HG03097 (cell line): ENCODE measurements around the gene CHURC1.
A peak's percentile ranks its signal among the peaks of the same experiment; 100 is the strongest.

Experiments used
- ATAC-seq: cut with Tn5 transposase; IDR thresholded peaks from one replicate; pipeline ENCODE4 v1.9.1; 2021; ENCODE audit not compliant: unreplicated experiment, low FRiP score

The CHURC1 gene

GRCh38 chr14:64914237-64915028 is at the start of gene CHURC1:
Gene CHURC1, plus strand, starts transcription at chr14:64914455. Its CDS starts 41 bp downstream, at chr14:64914496.
- peak; percentile 97 for ATAC-seq

- no peak for ATAC-seq
Observed at GRCh38 chr14:64865109-64865508, 49.1 kb upstream of the CHURC1 start.

GRCh38 chr14:64865992-64866391 is 48.3 kb upstream of the CHURC1 start:
- no peak for ATAC-seq

GRCh38 chr14:64867182-64867581 is 47.1 kb upstream of the CHURC1 start:
- ATAC-seq = no peak

- no peak for ATAC-seq
Observed at GRCh38 chr14:64868379-64868778, 45.9 kb upstream of the CHURC1 start.

DNA sequence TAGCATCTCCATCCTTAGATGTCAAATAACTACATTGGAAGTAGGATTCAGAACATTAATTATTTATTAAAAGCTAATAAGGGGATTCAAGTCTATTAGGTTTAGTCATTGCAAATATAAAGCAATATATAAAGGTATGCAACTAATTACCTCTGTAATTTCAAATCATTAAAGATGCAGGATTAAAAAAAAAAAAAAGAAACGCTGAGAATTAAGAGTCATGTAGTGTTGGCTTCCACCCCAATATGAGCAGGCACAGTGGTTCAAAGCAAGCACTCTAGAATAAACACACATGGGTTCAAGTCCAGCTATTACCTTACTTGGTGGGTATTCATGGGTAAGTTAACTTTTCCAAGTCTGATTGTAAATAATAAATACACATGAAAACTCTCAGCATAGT is 45.4 kb upstream of the CHURC1 start:
- ATAC-seq = no peak

DNA sequence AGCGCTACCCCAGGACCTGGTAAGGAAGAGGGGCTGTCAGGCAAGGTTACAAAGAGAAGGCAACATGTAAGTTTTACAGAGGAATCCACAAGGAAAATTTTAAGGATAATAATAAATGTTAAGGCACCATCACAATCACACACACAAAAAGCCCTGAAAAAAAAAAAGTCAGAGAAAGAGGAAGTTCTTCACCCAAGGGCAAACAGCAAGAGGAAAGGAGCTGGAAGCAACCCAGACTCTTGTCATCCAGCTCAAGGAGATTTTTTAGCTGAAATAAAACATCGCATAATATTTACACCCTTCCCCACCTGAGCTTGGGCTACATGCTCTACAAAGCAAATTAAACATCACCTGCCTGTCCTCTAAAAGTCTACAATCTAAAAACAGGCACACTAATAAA is 44.1 kb upstream of the CHURC1 start:
- ATAC-seq = no peak

GRCh38 chr14:64871344-64871743 is 42.9 kb upstream of the CHURC1 start:
- ATAC-seq = no peak

GRCh38 chr14:64873506-64874219 is 40.6 kb upstream of the CHURC1 start:
- no peak for ATAC-seq

DNA sequence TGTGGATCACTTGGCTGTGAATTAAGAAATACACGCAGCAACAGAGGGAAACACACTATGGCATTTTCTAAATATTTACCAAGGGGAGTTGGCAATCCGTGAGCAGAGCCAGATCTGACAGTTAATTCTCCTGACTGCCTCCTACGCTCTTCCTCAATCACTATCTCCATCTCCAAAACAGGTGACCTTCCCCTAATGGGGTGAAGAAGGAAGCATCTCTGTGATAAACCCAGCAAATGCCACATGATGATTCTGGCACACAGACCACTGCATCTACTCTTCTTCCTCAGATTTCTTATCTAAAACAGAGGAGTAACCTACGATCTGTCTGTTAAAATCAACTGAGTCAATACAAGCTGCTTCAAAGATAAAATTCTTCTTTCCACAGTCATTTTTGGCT is 38.9 kb upstream of the CHURC1 start:
- no peak for ATAC-seq

- ATAC-seq = no peak
Observed at GRCh38 chr14:64877846-64878245, 36.4 kb upstream of the CHURC1 start.

DNA sequence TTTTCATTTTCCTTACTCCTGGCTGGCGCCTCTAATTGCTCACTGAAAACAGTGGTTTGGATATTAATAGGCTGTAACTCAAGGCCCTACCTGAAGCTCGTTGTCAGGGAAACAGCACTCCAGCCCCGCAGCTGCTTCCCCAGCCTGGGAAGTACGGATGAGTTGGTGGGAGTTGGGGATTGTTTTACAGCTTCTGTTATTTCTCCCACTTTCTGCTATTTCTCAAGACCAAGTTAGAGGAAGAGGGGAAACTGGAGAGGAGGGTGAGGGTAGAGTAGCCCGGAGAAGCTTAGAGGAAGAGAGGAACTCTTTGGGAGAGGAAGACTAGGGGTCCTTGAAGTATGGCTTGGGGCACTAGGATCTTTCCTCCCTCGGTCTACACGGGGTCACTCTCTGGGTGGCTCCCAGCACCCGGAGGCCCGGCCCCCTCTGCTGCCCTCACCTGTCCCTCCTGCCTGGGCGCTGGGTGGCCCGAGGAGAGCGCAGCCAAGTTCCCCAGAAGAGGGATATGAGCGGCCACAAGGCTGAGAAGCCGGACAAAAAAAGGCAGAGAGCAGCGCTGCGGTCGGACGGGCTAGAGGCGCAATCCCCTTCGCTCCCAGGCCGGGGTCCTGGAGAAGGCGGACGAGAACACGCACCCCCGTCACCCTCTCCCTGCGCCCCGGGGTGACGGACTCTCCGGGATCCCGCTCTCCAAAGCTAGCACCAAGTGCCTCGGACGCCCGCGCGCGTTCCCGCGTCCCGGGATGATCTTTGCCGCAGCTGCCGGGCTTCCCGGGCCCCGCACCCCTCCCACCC is 35.2 kb upstream of the CHURC1 start:
- ATAC-seq = no peak

DNA sequence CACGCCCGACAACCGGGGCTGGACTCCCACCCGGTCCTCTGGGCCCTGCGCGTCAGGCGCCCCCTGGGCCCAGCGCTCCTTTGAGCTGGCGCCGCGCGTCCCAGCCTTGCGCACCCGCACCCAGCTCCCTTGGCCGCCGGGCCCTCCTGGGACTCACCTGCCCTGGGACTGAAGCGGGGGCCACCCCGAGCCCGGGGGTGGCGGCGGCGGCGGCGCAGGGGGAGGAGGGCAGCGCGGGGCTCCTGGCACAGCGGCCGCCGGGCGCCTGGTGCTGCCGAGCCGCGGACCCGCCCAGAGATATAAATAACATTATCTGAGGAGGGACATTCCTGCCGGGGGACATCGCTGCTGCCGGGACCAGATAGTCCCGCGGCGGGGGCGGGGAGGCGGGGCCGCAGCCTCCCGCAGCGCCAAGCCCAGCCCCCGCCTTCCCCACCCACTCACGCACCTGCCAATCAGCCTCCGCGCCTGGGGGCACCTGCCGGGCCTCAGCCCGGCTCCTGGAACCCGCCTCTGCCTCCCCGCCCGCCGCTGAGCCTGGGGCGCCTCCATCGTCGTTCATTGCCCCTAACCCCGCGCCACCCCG is 34.5 kb upstream of the CHURC1 start, which contains the start of gene SPTB:
Gene SPTB, minus strand, starts transcription at position 273 of the 586 bp plus-strand sequence. CDS start 56,813 bp downstream, outside the sequence.
- ATAC-seq = no peak

DNA sequence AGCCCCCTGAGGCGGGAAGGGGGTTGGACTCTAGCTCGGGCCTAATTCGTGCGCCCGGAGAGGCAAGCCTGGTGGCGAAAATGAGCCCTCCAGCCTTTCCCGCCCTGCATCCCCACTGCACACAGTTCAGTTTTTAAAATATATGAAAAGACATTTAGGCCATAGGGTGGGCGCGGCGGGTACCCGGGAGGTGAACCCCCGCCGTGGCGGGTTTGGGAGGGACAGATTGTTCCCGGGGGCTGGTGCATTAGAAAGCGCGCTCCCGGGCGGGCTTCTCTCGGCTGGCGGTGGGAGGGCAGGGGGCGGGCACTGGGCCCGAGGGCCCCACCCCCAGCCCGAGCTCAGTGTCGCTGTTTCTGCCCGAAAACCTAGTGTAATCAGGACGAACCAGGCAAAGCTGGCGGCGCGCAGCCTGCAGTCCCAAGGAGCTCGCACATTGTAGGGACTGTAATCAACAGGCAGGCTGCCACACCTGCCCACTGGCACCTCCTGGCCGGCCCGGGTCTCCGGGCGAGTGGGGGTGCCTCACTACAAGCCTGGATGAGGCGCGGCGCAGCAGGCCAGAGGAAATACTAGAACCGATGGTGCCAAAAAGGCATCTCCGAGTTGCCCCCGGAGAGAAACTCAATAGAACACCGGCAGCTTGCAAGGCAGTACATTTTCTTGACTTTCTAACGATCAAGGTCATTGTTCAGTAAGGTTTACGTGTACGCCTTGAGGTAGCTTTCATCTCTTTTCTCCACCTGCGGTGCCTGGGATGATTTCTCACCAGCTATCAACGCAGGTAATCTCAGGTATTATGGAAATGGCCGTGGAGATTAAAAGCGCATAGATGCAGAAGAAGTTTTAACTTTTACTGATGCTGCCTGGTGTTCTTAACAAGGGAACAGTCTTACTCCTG is 33.8 kb upstream of the CHURC1 start:
- ATAC-seq = no peak

DNA sequence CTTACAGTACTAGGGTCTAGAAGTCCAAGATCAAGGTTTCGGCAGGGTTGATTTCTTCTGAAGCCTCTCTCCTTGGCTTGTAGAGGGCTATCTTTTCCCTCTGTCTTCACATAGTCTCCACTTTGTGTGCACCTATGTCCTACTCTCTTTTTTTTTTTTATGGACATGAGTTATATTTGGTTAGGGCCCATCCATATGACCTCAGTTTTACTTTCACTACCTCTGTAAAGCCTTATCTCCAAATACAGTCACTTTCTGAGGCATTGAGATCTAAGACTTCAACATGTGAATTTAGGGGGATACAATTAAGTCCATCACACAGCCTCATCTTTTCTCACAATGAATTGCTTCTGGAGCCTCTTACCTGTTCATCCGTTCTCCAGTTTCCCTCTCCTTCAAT is 28.7 kb upstream of the CHURC1 start:
- no peak for ATAC-seq

DNA sequence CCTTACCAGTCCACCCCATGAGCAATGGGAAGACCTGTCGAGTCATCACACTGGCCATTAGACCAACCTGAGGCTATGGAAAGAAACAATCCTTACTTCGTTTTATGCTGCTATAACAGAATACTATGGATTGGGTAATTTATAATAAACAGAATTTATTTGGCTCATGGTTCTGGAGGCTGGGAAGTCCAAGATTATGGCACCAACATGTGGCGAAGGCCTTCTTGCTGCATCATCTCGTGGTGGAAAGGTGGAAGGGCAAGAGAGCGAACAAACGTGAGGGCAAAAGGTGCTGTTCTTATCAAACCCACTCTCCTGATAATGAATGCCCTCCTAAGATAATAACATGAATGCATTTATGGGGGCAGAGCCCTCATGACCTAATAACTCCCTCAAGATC is 24.9 kb upstream of the CHURC1 start:
- no peak for ATAC-seq

GRCh38 chr14:64891173-64891838 is 22.9 kb upstream of the CHURC1 start:
- ATAC-seq = no peak

GRCh38 chr14:64891839-64892375 is 22.3 kb upstream of the CHURC1 start:
- no peak for ATAC-seq

GRCh38 chr14:64899958-64900357 is 14.3 kb upstream of the CHURC1 start:
- no peak for ATAC-seq
